ENCODE measurements around the gene RNF13.

RNF13 gene

DNA sequence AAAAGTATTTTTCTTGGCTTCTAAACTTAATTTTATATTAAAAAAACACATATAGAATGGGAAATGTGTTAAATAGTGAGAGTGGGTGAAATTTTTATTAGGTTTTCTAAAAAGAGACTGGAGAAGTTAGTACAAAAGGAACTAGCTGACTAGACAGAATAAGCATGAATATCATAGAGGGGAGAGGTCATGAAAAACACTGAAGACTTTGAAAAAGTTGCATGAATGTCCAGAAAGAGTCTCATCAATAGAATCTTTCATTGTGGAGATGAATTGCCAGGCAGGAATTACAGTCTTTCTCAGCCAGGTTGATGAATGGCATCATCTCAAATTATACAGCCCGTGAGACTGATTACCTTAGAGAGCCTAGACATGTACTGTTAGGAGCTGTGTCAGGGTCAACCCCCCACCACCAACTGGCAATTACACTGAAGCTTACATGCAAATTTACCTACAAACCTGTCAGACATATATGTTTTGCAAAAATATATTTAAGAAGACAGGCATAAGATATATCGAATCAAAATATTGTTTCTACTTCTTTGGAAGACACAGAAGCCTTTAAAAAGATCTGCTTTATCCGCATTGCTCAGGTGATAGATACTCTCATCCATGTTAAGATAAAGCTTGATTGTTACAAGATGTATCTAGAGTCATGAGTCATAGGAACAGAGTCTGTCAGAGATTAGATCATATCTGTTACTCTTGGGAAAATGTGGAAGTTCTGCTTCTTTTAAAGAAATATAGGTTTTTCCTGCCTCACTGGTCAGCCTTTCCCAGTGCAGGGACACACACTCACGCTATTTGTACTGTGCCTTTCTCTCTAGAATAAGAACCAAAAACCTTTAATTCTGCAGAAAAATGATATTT, 192.5 kb downstream of the RNF13 start:
- DNase-seq = no peak

DNA sequence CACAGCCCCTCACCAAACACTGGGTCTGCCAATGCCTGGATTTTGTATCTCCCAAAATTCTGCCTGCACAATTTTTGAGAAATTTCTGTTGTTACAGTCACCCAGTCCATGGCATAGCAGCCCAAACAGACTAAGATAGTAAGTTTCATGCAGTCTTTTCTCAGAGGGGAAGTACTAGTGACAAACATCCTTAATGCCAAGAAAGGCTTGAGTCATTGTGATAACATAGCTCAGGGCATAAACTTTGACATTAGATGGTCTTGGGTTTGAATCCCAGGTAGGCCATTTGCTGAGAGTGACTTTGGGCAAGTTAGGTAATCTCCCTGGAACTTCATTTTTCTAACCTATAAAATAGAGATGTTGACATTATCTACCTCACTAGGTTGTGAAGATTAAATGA, 193.8 kb downstream of the RNF13 start:
- DNase-seq = no peak

Data from SHP77 (cell line).